Measurements from ENCODE around the gene TESPA1.

GRCh38 chr12:54996205-54996604 is 11.6 kb upstream of the TESPA1 start:
- TF ChIP-seq CTCF (IDR thresholded peaks at IDR 0.05) (no peak), POLR2A (IDR thresholded peaks at IDR 0.05; ENCODE audit: low read depth) (no peak)

Data from esophagus muscularis mucosa (tissue), 3 donors.